NCI-H82 treated with DMSO at 0.1 percent for 48 hours (cell line): ENCODE results near the gene CAPN6.

Experiments
- DNase-seq: peaks from one replicate; lab custom pipeline; 2025; ENCODE audit not compliant: unreplicated experiment; lab: John Stamatoyannopoulos, UW

CAPN6 gene, protein sequence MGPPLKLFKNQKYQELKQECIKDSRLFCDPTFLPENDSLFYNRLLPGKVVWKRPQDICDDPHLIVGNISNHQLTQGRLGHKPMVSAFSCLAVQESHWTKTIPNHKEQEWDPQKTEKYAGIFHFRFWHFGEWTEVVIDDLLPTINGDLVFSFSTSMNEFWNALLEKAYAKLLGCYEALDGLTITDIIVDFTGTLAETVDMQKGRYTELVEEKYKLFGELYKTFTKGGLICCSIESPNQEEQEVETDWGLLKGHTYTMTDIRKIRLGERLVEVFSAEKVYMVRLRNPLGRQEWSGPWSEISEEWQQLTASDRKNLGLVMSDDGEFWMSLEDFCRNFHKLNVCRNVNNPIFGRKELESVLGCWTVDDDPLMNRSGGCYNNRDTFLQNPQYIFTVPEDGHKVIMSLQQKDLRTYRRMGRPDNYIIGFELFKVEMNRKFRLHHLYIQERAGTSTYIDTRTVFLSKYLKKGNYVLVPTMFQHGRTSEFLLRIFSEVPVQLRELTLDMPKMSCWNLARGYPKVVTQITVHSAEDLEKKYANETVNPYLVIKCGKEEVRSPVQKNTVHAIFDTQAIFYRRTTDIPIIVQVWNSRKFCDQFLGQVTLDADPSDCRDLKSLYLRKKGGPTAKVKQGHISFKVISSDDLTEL

DNA sequence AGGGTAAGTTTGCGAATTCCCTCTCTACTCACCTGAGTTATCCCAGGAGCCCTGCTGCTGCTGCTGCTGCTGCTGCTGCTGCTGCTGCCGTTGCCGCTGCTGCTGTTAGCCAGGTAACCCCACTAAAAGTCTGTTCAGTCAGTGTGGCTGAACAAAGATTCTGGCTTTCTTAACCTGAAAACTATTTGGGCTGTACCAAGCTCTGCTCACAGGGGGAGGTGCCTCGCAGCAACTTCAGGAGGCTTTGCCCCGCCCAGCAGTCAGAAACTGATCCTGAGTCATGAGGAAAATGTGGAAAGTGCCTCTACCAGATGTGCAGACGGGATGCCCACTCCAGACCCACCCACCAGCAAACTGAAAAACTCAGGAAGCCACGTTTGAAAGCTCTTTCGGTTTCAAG is at the start of gene CAPN6:
TSS of gene CAPN6 (minus strand) at position 145 of the 400 bp plus-strand sequence. CDS start 6,547 bp downstream, outside the sequence.
- DNase-seq = no peak

DNA sequence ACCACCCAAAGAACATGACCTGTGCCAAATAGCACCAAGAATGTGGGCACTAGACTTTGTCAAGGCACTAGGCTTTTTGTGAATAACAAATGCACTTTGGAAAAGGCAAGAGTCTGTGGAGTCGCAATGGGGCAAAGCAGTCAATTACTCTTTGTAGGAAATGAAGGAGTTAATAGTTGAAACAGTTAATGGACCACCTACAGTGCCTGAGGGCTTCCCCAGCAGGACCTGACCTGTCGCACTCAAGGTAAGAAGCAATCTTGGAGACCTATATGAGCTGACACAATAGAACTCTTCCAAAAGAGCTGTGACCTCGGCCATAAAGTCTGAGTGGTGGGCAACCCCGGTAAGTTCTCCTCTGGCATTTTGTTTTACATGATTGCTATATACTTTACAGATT is 49.2 kb upstream of the CAPN6 start:
- DNase-seq = no peak

DNA sequence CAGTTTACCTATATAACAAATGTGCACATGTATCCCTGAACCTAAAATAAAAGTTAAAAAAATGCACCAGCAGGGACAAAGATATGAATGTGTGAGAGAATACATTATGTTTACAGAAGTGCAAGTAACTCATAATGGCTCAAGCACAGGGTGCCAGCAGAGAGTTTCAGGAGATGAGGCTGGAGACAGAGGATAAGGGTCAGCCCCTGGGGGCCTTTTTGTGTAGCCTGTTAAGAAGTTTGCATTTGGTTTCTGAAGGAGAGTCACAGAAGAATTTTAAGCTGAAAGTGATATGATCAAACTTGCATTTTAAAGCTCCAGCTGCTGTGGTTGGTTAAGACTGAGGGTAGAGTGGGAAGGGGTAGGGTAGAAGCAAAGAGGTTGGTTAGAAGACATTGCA is 48.6 kb upstream of the CAPN6 start:
- no peak for DNase-seq

DNA sequence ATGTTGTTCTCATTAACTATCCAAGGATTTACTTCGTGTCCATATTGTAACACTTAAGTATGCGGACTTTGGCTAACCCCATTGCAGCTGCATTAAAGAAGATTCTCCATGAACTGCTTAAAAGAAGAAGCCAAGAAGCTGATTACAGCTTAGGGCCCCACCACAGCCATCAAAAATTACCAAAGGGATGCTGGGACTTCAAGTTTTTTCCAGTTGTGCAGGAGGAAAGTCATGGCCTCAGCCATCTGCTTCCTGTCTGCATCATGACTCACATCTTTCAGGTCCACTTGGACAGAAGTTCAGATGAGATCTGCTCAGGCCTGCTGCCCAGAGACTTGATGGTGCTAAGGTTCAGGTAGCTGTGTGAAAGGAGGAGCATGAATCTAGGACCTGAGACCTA is 38.8 kb upstream of the CAPN6 start:
- no peak for DNase-seq

DNA sequence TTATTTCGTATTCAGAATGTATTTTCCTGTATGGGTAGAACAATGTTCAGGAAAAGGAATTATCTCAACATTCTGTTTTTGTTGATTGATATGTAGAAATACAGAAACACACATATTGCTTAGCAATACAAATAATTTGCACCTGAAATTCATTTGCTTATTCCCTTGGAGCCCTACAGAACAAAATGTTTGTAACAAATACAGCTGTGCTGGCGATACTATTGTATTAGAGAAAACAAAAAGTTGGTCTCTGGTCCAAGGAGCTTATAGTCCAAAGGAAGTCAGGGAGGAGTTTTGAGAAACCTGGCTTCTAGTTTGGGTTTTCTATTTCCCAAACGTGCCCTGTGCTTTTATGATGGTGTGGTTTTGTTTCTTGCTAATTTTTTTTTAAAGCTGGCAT is 37.8 kb upstream of the CAPN6 start:
- no peak for DNase-seq

DNA sequence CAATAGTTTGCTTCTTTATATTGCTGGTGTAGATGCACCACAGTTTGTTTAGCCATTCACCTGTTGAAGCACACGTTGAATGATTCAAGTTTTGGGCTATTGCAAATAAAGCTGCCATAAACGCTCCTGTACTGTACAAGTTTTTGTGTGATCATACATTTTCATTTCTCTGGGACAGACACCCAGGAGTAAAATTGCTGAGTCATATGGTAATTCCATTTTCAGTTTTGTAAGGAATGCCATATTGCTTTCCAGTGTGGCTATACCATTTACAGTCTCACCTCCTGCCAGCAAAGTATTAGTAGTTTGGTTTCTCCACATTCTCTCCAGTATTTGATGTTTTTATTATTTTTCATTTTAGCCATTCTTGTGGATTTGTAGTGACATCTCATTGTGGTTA is 32.0 kb upstream of the CAPN6 start:
- no peak for DNase-seq

DNA sequence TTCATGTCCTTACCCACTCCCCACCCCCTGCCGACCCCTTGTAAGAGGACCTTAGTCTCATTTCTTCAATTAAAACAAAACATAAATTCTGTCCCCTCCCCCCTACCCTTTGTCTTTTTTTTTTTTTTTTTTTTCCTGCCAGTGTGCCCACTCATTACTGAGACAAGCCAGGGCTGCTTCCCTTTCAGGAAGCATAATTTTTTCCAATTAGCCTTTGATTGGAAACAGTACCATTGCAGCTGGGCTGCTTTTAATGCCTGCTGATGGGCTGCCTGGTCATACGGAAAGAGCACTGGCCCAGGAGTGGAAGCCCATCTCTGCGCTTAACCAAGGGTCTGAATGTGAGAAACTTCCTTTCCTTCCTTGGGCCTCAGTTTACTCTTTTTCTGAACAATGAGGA is 18.6 kb upstream of the CAPN6 start:
- no peak for DNase-seq

DNA sequence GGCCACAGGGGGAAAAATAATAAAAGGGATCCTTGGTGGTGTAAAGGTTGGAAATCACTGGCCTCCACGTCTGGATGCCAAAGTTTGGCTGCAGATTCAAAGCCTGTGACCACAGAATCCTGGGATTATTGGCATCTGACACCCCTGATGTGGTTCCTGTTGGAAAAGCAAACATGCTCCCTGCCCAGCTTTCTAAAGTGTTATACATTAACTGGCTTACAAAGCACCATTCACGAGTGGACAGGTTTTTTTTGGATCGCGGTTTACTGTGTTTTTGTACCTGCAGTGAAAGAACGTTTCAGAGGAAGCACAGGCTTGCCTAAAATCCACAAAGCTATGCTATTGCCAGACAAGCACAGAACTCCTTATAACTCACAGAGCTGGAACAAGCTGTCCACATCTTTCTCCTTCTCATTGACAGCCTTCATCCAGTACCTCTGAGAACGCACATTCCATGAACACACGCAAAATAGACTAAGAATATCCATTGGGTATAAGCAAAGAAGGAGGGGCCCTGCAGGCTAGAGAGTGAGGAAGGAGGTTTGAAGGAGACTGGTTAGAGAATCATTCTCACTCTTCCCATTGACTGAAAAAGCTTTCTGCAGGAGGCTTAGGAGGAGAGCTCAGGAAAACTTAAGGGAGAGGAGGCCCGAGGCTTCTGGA is 14.5 kb upstream of the CAPN6 start:
- no peak for DNase-seq

DNA sequence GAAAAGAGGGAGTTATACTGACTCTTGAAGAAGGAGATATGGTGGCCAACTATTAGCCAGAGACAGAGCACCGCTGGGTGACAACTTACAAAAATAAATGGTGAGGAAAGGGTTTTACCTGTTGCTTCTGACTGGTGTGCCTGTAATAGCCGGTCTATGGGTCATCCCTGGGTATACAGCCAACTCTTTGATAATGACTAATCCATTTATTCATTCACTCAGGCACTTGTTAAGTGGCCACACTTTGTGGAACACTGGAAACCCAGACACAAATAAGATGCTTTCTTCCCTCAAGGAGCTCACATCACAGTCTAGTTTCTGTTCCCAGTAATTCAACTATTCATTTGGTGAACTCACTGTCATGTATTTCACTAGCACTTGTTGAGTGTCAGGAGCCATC is 13.2 kb upstream of the CAPN6 start:
- DNase-seq = no peak

DNA sequence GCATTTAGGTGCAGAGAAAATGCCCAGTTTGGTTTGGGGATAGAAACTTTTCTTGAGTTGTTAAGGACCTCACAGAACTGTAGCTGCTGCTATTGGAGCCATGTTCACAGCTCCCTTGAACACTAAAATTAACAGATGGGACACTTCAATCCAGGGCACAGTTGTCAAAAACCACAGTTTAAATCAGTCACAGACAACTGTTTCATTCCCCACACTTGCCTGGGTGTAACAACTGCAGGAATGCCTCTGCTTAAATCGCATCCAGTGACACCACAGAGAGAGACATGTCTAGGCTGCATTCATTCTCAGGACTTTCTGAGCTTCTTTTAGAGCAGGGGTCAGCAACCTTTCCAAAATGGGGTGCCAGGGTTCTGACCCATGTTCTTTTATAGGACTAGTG is 12.7 kb upstream of the CAPN6 start:
- no peak for DNase-seq

DNA sequence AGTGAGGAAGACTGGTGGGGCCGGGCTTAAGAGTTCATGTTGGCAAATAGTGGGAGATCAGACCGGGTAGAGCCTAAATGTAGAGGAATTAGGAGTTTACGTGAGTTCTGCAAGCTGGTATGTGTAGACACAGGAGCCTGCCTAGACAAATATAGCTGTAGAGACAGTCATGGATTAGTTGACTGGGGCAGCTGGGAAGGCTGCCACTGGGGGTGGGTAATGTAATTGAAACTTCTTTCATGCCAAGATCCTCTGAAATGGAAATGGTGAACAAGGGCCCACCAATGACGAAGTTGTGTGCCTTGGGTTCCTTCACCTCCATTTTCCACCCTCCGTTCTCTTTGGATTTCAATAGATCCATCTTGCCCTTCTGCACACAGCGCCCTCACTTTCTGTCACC is 11.9 kb upstream of the CAPN6 start:
- no peak for DNase-seq

DNA sequence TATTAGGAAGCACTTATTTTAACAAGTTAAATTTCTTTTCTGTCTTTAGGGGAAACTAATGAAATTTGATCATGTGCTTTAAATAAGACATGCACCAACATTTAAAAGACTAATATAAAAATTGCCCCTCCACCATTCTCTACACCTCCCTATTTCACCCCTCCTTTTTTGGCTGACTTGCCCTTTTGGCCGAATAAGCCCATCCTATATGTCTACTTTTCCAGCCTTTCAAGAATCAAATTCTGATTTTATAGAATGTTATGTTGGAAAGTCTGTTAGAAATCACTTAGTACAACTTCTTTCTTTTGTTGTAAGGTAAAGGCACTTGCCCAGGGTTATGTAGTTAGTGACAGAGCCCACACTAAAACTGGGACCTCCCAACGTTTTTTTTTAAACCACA is 1.8 kb downstream of the CAPN6 start:
- no peak for DNase-seq

DNA sequence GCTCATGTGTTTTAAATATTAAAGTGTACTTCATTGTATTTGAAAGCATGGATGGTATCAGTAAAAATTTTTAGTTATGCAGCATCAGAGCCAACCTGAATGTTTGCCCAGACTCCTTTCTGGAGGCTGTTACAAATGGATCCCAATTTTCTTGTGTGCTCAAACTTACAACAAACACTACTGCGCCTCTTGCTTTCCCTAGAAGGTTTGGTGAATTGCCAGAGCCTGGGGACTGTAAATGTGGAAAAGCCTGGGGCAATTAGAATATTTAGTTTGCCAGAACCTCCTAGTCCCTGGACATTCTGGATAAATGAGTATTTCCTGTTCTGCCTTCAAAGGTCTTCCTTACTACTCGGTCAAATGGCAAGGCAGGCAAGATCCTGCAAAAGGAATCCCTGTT is 4.8 kb downstream of the CAPN6 start:
- no peak for DNase-seq

DNA sequence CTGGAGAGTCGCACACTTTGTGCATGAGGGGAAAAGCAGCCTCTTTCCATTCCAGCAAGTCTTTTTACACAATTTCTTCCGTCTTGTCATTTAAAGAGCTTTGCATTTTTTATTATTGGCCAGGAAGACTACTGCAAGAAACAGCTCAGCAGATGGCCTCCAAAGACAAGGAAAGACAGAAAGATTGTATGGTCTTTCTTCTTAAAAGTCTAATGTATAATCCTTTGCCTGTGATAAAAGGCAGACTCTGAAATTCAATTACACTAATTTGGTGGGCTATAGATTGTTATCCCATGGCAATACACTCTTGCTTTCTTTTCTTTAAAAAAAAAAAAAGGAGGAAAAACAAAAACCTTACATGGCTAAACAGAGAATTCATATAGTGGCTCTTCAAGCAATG is 5.9 kb downstream of the CAPN6 start:
- no peak for DNase-seq

DNA sequence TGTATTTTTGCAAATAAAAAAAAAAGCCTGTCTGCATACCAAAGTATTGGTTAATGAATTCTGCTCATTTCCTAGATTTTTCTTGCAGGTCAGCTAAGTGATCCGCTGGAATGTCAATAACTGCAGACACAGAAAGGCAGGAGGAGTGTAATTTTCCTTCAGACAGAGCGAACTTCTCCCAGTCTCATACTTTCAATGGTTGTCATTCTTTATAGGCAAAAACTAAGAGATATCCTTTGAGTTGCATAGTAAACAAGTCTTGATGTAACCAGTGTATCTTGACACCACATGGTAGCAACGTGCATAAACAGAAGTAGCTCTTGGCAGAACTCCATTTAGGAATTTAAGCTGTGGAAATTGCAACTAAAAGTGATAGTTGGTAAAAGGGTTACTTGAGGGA is 8.2 kb downstream of the CAPN6 start:
- DNase-seq = no peak

DNA sequence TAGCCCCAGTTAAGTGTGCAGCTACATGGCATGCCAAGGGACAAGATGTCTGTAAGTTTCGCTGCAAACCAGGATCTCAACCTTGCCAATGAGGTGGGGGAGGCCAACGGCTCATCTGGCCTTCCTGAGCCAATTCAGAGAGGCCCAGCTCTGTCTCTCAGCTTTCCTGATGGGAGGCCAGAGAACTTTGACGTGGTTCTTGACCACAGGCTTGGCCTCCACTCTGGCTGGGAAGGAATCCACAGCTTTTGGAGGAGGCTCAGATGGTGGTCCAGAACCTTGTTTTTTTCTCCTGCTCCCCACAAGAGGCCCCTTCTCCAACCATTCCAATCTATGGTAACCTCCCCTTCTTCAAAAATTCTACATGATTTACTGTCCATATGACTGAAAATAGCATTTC is 9.8 kb downstream of the CAPN6 start:
- DNase-seq = no peak

DNA sequence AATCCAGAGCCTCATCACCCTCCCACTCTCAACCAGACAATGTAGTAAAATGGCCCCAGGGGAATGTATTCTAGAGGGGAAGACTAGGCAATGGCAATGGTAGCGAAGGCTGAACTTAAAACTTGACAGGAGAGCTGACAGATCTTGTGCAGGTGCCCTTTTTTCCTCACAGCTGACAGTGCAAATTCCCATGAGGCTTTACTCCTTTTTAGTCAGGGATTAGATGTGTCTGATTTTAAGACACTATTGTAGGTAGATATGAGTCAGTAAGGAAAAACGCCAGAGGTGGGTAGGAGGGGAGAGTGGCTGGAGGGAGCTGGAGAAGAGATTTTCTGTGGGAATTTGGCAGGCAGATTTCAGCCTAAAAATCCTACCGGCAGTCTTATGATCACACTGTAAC is 10.7 kb downstream of the CAPN6 start:
- DNase-seq = no peak

DNA sequence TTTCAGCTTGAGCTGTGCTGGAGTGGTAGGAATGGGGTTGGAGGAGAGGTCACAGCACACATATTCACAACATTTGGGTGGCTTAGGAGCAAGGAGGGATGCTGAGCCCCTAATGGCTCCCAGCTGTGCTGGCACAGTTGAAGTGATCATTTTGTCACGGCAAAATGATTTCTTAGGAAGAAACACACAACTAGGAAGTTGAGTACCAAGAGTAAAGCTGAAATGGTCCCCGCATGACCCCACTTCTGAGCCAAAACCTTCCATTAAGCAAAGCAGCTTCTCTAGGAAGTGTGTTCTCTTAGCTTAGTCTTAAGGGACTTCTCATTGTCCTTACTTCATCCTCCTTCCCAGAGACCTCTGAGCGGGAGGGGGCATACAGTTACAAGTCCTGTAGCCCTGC is 12.6 kb downstream of the CAPN6 start:
- DNase-seq = no peak

DNA sequence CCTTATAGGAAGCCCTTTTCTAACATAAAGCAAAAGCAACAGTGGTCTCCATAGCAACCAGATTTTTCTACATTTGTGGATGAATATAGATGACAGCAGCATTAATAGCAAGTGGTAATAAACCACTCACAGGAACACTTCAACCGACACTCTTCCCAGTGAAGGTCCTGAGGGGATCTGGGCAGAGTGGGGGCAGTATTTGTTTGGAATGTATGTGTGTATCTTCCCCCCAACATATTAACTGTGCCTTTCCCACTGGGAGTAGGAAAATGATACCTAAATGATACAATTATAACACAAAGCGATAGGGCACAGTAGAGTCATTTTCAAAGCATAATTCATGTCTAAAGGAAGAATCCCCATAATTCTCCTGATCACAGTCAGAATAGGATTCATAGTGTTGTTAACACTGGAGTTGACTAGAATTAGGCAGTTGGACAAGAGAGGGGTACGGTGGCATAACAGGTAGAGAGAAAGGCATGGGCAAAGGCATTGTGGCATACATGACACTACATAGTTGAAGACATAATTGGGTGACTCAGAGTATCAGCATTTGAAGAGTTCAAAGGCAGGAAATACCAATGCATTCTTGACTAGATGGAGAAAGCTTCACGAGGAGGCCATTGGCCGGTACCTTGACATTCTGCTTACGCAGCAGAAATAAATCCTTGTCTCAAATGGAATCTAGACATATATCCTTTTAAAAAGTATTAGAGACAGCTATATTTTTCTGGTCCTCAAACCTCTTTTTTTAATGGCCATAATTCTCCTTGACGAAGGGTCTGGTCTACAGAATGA is 15.2 kb downstream of the CAPN6 start:
- DNase-seq = no peak

DNA sequence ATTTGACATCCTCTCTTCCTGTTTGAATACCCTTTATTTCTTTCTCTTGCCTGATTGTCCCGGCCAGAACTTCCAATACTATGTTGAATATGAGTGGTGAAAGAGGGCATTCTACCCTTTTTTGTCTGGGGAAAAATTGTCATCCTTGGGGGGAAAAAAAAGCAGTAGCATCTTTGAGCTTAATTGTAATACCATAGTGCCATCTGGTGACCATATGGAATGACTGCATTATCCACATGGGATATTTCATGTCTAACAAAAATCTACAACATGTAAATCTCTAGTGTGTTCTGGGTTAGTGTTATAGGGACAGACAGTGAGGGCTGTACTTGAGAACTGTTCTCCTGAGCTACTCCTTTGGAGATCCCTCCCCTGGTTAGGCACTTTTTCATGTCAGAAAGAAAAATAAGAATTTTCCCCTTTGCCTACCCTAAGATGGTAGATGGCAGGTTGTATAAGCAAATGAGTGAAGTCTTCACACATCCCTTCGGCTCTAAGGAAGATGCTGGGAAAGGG is 26.0 kb downstream of the CAPN6 start:
- DNase-seq = no peak

DNA sequence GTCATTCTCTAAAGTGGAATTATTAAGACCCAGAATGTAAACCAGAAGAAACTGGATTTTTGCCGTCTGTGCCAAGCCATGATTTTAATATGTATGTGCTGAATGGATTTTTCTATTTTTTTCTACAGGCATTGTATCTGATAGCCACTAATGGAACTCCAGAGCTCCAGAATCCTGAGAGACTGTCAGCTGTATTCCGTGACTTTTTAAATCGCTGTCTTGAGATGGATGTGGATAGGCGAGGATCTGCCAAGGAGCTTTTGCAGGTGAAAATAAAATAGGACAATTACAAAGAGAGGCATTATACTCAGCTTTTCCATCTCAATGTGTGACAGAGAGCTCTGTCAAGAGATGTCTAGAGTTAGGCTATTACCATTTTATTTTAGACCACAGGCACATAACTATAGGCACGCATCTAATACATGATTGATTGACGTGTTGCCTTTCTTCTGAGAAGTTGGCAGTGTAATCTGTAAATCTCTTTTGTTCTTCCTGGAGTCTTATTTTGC is 53.9 kb downstream of the CAPN6 start:
- no peak for DNase-seq
